ENCODE data around the gene SPO11. TPM values are rescaled to one million over a fixed set of nuclear protein-coding genes. Genes with fewer than 3 reads are reported as not detected.

The SPO11 gene
- total RNA-seq, 1 experiment from 2014 or later: not detected

DNA sequence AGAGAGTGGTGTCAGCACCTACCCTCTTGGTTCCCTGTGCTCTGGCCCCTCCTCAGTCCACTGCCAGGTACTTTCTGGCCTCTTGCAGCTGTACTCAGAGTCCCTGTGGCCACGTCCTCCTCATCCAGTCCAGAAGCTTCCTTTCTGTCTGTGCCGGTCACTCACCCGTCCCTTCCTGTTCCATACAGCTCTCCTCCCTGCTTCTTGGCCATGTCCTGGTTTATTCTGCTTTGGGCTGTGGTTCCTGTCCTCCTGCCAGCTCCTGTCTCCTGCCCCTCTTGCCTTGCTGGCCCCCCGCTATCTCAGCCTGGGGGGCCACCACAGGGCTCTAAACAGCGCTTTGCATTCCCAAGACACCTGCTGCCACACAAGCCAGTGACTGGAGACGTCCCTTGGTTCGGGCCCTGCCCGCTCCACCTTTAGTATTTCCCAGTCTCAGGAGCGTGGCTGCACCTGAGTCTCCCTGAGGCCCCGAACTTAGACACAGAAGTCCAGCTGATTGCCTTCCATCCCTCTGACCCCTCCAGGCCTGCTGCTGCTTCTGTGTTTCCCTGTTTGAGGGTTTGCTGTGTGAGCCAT lies 46.1 kb downstream of the SPO11 start:
- Histone ChIP-seq H3K36me3 (ENCODE audit: control insufficient read depth, insufficient read depth, low read length) (peaks cover 11% of the 10 kb centered on the region), H3K4me1 (no peaks in the 10 kb centered on the region), H3K9me3 (no peaks in the 10 kb centered on the region), H3K4me3 (ENCODE audit: low read depth, low read length) (no peak overlapping the region), H3K27me3 (replicated peaks; ENCODE audit: control insufficient read depth, insufficient read depth, low read length) (no peaks in the 10 kb centered on the region)
- peak overlapping the region; percentile 8 for H3K27ac Mint-ChIP-seq (ENCODE audit: unreplicated experiment)
- intact Hi-C loops (cut with micrococcal nuclease; ENCODE audit: unreplicated experiment): no loop called here
- DNase-seq: no peak
- H3K4me1 Mint-ChIP-seq (ENCODE audit: low read depth, unreplicated experiment): no peaks in the 10 kb centered on the region
- CTCF ChIA-PET: interaction anchor here (0.6 to 1.2 kb wide), 2 partner anchors 51 to 89 kb away, joined by 3 read pairs; no protein-coding TSS in a partner anchor
- POLR2A ChIA-PET: no interaction called here
- TF ChIP-seq, protein P1, sequence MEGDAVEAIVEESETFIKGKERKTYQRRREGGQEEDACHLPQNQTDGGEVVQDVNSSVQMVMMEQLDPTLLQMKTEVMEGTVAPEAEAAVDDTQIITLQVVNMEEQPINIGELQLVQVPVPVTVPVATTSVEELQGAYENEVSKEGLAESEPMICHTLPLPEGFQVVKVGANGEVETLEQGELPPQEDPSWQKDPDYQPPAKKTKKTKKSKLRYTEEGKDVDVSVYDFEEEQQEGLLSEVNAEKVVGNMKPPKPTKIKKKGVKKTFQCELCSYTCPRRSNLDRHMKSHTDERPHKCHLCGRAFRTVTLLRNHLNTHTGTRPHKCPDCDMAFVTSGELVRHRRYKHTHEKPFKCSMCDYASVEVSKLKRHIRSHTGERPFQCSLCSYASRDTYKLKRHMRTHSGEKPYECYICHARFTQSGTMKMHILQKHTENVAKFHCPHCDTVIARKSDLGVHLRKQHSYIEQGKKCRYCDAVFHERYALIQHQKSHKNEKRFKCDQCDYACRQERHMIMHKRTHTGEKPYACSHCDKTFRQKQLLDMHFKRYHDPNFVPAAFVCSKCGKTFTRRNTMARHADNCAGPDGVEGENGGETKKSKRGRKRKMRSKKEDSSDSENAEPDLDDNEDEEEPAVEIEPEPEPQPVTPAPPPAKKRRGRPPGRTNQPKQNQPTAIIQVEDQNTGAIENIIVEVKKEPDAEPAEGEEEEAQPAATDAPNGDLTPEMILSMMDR (IDR thresholded peaks at IDR 0.05; ENCODE audit: insufficient read depth in 1 of 2, low read depth in 1 of 2, low read length in 1 of 2, severe bottlenecking in 1 of 2, unreplicated experiment in 1 of 2): no peak
- no peaks in the 10 kb centered on the region for H3K27me3 Mint-ChIP-seq (ENCODE audit: insufficient read depth, unreplicated experiment)
- H3K9me3 Mint-ChIP-seq (ENCODE audit: unreplicated experiment): no peaks in the 10 kb centered on the region
- BruUV-seq (replicated peaks): no TSS peak
- H3K36me3 Mint-ChIP-seq (ENCODE audit: insufficient read depth, unreplicated experiment): peaks cover 91% of the 10 kb centered on the region
- H3K4me3 Mint-ChIP-seq (ENCODE audit: unreplicated experiment): no peak overlapping the region

DNA sequence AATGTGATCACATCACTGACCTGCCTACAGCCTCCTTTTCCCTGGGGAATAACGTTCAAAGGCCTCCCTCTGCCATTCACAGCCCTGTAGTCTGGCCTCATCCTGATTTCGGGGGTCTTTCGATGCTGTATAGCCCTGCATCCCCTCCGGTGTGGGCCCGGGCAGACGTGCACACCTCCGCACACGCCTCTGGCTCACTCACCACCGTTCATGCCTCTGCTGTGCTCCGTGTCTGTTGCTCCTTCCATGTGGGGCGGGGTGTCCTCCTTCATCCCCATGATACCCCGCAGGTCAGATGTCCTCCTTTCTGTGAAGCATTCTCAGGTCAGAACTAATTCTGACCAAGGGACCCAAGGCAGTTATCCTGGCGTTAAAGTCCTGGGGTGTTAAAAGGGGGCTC lies 47.7 kb downstream of the SPO11 start:
- no TSS peak for BruUV-seq (replicated peaks)
- Histone ChIP-seq H3K36me3 (ENCODE audit: control insufficient read depth, insufficient read depth, low read length) (peaks cover 10% of the 10 kb centered on the region), H3K27me3 (replicated peaks; ENCODE audit: control insufficient read depth, insufficient read depth, low read length) (no peaks in the 10 kb centered on the region), H3K4me3 (ENCODE audit: low read depth, low read length) (no peak overlapping the region), H3K4me1 (no peaks in the 10 kb centered on the region), H3K9me3 (no peaks in the 10 kb centered on the region)
- TF ChIP-seq, protein P1 (IDR thresholded peaks at IDR 0.05; ENCODE audit: insufficient read depth in 1 of 2, low read depth in 1 of 2, low read length in 1 of 2, severe bottlenecking in 1 of 2, unreplicated experiment in 1 of 2): no peak
- DNase-seq: no peak
- Mint-ChIP-seq H3K4me3 (ENCODE audit: unreplicated experiment) (no peak overlapping the region), H3K36me3 (ENCODE audit: insufficient read depth, unreplicated experiment) (peaks cover 83% of the 10 kb centered on the region), H3K9me3 (ENCODE audit: unreplicated experiment) (no peaks in the 10 kb centered on the region), H3K4me1 (ENCODE audit: low read depth, unreplicated experiment) (no peaks in the 10 kb centered on the region), H3K27ac (ENCODE audit: unreplicated experiment) (no peak overlapping the region), H3K27me3 (ENCODE audit: insufficient read depth, unreplicated experiment) (no peaks in the 10 kb centered on the region)
- CTCF ChIA-PET: no interaction called here
- intact Hi-C loops (cut with micrococcal nuclease; ENCODE audit: unreplicated experiment): no loop called here
- POLR2A ChIA-PET: no interaction called here

DNA sequence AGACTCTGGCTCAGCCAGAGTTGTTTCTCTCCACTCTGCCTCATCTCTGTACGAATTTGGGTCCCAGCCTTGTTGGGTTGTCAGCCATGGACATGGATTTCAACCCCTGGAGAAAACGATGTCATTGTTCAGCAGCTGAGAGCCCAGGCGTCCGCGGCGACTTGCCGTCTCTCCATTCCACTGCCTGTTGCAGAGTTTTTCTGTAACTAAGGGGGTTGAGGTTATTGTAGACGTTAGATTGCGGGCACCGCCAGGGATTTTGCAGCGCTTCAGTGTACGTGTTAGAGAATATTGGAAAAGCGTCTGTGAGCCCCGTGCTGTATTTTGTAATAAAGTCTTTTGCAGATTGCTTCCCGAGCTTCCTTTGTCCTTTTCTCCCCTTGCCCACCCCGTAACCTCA lies 48.5 kb downstream of the SPO11 start:
- Histone ChIP-seq H3K9me3 (no peaks in the 10 kb centered on the region), H3K4me3 (ENCODE audit: low read depth, low read length) (no peak overlapping the region), H3K4me1 (no peaks in the 10 kb centered on the region), H3K36me3 (ENCODE audit: control insufficient read depth, insufficient read depth, low read length) (peaks cover 10% of the 10 kb centered on the region), H3K27me3 (replicated peaks; ENCODE audit: control insufficient read depth, insufficient read depth, low read length) (no peaks in the 10 kb centered on the region)
- TF ChIP-seq, protein P1 (IDR thresholded peaks at IDR 0.05; ENCODE audit: insufficient read depth in 1 of 2, low read depth in 1 of 2, low read length in 1 of 2, severe bottlenecking in 1 of 2, unreplicated experiment in 1 of 2): no peak
- peaks cover 75% of the 10 kb centered on the region for H3K36me3 Mint-ChIP-seq (ENCODE audit: insufficient read depth, unreplicated experiment)
- ChIA-PET POLR2A (no interaction called here), CTCF (no interaction called here)
- H3K9me3 Mint-ChIP-seq (ENCODE audit: unreplicated experiment): no peaks in the 10 kb centered on the region
- no peaks in the 10 kb centered on the region for H3K27me3 Mint-ChIP-seq (ENCODE audit: insufficient read depth, unreplicated experiment)
- DNase-seq: no peak
- intact Hi-C loops (cut with micrococcal nuclease; ENCODE audit: unreplicated experiment): no loop called here
- BruUV-seq (replicated peaks): no TSS peak
- peaks cover 2% of the 10 kb centered on the region for H3K4me1 Mint-ChIP-seq (ENCODE audit: low read depth, unreplicated experiment)
- no peak overlapping the region for H3K4me3 Mint-ChIP-seq (ENCODE audit: unreplicated experiment)
- no peak overlapping the region for H3K27ac Mint-ChIP-seq (ENCODE audit: unreplicated experiment)

Measured in Caco-2 (cell line).